Karpas-422 (cell line): ENCODE data around the gene ASS1. TPM values are rescaled to one million over a fixed set of nuclear protein-coding genes. Genes with fewer than 3 reads are reported as not detected.
"Not testable (repeated sequence)": the region's sequence is repeated elsewhere in the genome, so short reads cannot be mapped to it uniquely, and the experiment has no call there.

ENCODE experiments used
- DNase-seq: peaks from one replicate; pipeline ENCODE4 v3.0.0-alpha.2; 2015
- H2AFZ ChIP-seq: fragments of 200-600 bp; sonication (generic); 2 replicates; pipeline ENCODE4 v1.6.1; 2014; ENCODE audit warnings: antibody characterized with exemption, low read length, mixed read lengths
- H3K27ac ChIP-seq: fragments of 200-600 bp; sonication (generic); 2 replicates; pipeline ENCODE4 v1.5.1; 2014; ENCODE audit warnings: mild to moderate bottlenecking, low read length, moderate library complexity
- H3K27me3 ChIP-seq: fragments of 200-600 bp; sonication (generic); 2 replicates; pipeline ENCODE4 v1.6.1; 2014; ENCODE audit warnings: low read length, mixed read lengths
- H3K36me3 ChIP-seq: fragments of 200-600 bp; sonication (generic); 2 replicates; pipeline ENCODE4 v1.6.1; 2014; ENCODE audit warnings: low read length, mixed read lengths; ENCODE audit not compliant: insufficient read depth
- H3K4me1 ChIP-seq: fragments of 200-600 bp; sonication (generic); 2 replicates; pipeline ENCODE4 v1.6.1; 2014; ENCODE audit warnings: mild to moderate bottlenecking, low read length, mixed read lengths
- H3K4me2 ChIP-seq: fragments of 200-600 bp; sonication (generic); 2 replicates; pipeline ENCODE4 v1.6.1; 2014; ENCODE audit warnings: low read length, low read depth, mild to moderate bottlenecking; ENCODE audit not compliant: poor library complexity, severe bottlenecking
- H3K4me3 ChIP-seq: fragments of 200-600 bp; sonication (generic); 2 replicates; pipeline ENCODE4 v1.5.1; 2014; ENCODE audit warnings: mild to moderate bottlenecking, antibody characterized with exemption, low read length, mixed read lengths
- H3K79me2 ChIP-seq: fragments of 200-600 bp; sonication (generic); 2 replicates; pipeline ENCODE4 v1.6.1; 2014; ENCODE audit warnings: mild to moderate bottlenecking, low read length, mixed read lengths
- H3K9ac ChIP-seq: fragments of 200-600 bp; sonication (generic); 2 replicates; pipeline ENCODE4 v1.6.0; 2014; ENCODE audit warnings: low read length
- H3K9me2 ChIP-seq: fragments of 200-600 bp; sonication (generic), shearing (Covaris generic); replicated peaks from 2 replicates; pipeline ENCODE4 v1.6.0; 2014; ENCODE audit warnings: mild to moderate bottlenecking, low read length, moderate library complexity; ENCODE audit not compliant: insufficient read depth
- H3K9me3 ChIP-seq: fragments of 300-700, 200-600 bp; sonication (generic); 2 replicates; pipeline ENCODE4 v1.6.1; 2014; ENCODE audit warnings: low read length, mixed read lengths
- H4K20me1 ChIP-seq: fragments of 200-600 bp; sonication (generic); 2 replicates; pipeline ENCODE4 v1.6.1; 2014; ENCODE audit warnings: mild to moderate bottlenecking, antibody characterized with exemption, low read length, low read depth; ENCODE audit not compliant: insufficient read depth
- total RNA-seq: library from RNA; depleted of rRNA; stranded (reverse); fragments of >200 nt; shearing (Covaris generic); gene quantifications from 2 replicates; pipeline ENCODE4 v1.2.3, GENCODE V29; 2014; ENCODE audit warnings: low replicate concordance; rRNA removed

ASS1 gene
- not detected in 2 replicates for total RNA-seq

GRCh38 chr9:130444565-130445221 lies at the start of gene ASS1:
Gene ASS1 (plus strand): TSS chr9:130444961. CDS start chr9:130452229, 7,268 bp downstream.
- no peak within 1 kb of the TSS for H3K4me2 ChIP-seq
- no peaks in the 10 kb centered on the region for H3K27me3 ChIP-seq
- H3K36me3 ChIP-seq = no peaks in the 10 kb centered on the region
- H3K9me2 ChIP-seq = no peaks in the 10 kb centered on the region
- no peak within 1 kb of the TSS for H3K4me3 ChIP-seq
- H3K79me2 ChIP-seq = no peaks in the 10 kb centered on the region
- no peaks in the 10 kb centered on the region for H3K4me1 ChIP-seq
- no peak within 1 kb of the TSS for H3K27ac ChIP-seq
- no peak within 1 kb of the TSS for H3K9ac ChIP-seq
- H2AFZ ChIP-seq = no peak within 1 kb of the TSS
- H4K20me1 ChIP-seq = no peaks in the 10 kb centered on the region
- no peak for DNase-seq
- H3K9me3 ChIP-seq = peaks cover 13% of the 10 kb centered on the region

- no peaks in the 10 kb centered on the region for H3K79me2 ChIP-seq
- H3K4me1 ChIP-seq = no peaks in the 10 kb centered on the region
- no peaks in the 10 kb centered on the region for H3K27me3 ChIP-seq
- no peak overlapping the region for H3K9ac ChIP-seq
- no peaks in the 10 kb centered on the region for H3K9me3 ChIP-seq
- no peak overlapping the region for H2AFZ ChIP-seq
- H3K4me3 ChIP-seq = no peak overlapping the region
- no peak overlapping the region for H3K4me2 ChIP-seq
- no peaks in the 10 kb centered on the region for H4K20me1 ChIP-seq
- no peak for DNase-seq
- no peak overlapping the region for H3K27ac ChIP-seq
- no peaks in the 10 kb centered on the region for H3K9me2 ChIP-seq
- no peaks in the 10 kb centered on the region for H3K36me3 ChIP-seq
These were observed 48.8 kb upstream of the ASS1 start for GRCh38 chr9:130395810-130396435.

- no peaks in the 10 kb centered on the region for H3K9me2 ChIP-seq
- no peaks in the 10 kb centered on the region for H3K27me3 ChIP-seq
- H3K4me3 ChIP-seq = no peak overlapping the region
- H3K4me1 ChIP-seq = no peaks in the 10 kb centered on the region
- DNase-seq = no peak
- no peak overlapping the region for H3K4me2 ChIP-seq
- no peaks in the 10 kb centered on the region for H3K36me3 ChIP-seq
- H2AFZ ChIP-seq = no peak overlapping the region
- no peak overlapping the region for H3K9ac ChIP-seq
- no peak overlapping the region for H3K27ac ChIP-seq
- H3K79me2 ChIP-seq = no peaks in the 10 kb centered on the region
- no peaks in the 10 kb centered on the region for H3K9me3 ChIP-seq
- H4K20me1 ChIP-seq = no peaks in the 10 kb centered on the region
These were observed 48.2 kb upstream of the ASS1 start for GRCh38 chr9:130396581-130396980.

GRCh38 chr9:130398487-130399240 lies 46.1 kb upstream of the ASS1 start:
- H3K36me3 ChIP-seq = no peaks in the 10 kb centered on the region
- no peak overlapping the region for H3K4me3 ChIP-seq
- H3K9ac ChIP-seq = no peak overlapping the region
- DNase-seq = no peak
- no peaks in the 10 kb centered on the region for H3K79me2 ChIP-seq
- no peaks in the 10 kb centered on the region for H3K9me2 ChIP-seq
- H3K4me2 ChIP-seq = no peak overlapping the region
- no peaks in the 10 kb centered on the region for H3K4me1 ChIP-seq
- no peaks in the 10 kb centered on the region for H3K27me3 ChIP-seq
- no peak overlapping the region for H2AFZ ChIP-seq
- no peaks in the 10 kb centered on the region for H4K20me1 ChIP-seq
- H3K27ac ChIP-seq = no peak overlapping the region
- H3K9me3 ChIP-seq = no peaks in the 10 kb centered on the region

GRCh38 chr9:130399768-130400167 lies 45.0 kb upstream of the ASS1 start:
- Histone ChIP-seq H3K27ac (no peak overlapping the region), H3K36me3 (no peaks in the 10 kb centered on the region), H3K4me2 (no peak overlapping the region), H3K27me3 (no peaks in the 10 kb centered on the region), H3K9me2 (no peaks in the 10 kb centered on the region), H3K9me3 (no peaks in the 10 kb centered on the region), H3K79me2 (no peaks in the 10 kb centered on the region), H3K4me3 (no peak overlapping the region), H4K20me1 (no peaks in the 10 kb centered on the region), H3K9ac (no peak overlapping the region), H3K4me1 (no peaks in the 10 kb centered on the region), H2AFZ (no peak overlapping the region)
- DNase-seq = no peak

- Histone ChIP-seq H3K27me3 (no peaks in the 10 kb centered on the region), H2AFZ (no peak overlapping the region), H3K27ac (no peak overlapping the region), H3K4me2 (no peak overlapping the region), H3K4me1 (no peaks in the 10 kb centered on the region), H4K20me1 (no peaks in the 10 kb centered on the region), H3K9me3 (no peaks in the 10 kb centered on the region), H3K36me3 (no peaks in the 10 kb centered on the region), H3K9me2 (no peaks in the 10 kb centered on the region), H3K9ac (no peak overlapping the region), H3K4me3 (no peak overlapping the region), H3K79me2 (no peaks in the 10 kb centered on the region)
- DNase-seq = no peak
These were observed 43.9 kb upstream of the ASS1 start for GRCh38 chr9:130400870-130401269.

- H3K9me3 ChIP-seq, H3K4me1 ChIP-seq: not testable (repeated sequence)
These were observed 43.0 kb upstream of the ASS1 start for GRCh38 chr9:130401742-130402141.

GRCh38 chr9:130402243-130402642 lies 42.5 kb upstream of the ASS1 start:
- no peak for DNase-seq
- H3K9me3 ChIP-seq = no peaks in the 10 kb centered on the region
- H4K20me1 ChIP-seq = no peaks in the 10 kb centered on the region
- H3K9ac ChIP-seq = no peak overlapping the region
- H2AFZ ChIP-seq = no peak overlapping the region
- no peak overlapping the region for H3K4me2 ChIP-seq
- H3K27me3 ChIP-seq = no peaks in the 10 kb centered on the region
- no peak overlapping the region for H3K27ac ChIP-seq
- no peaks in the 10 kb centered on the region for H3K9me2 ChIP-seq
- H3K36me3 ChIP-seq = no peaks in the 10 kb centered on the region
- H3K79me2 ChIP-seq = no peaks in the 10 kb centered on the region
- H3K4me3 ChIP-seq = no peak overlapping the region
- no peaks in the 10 kb centered on the region for H3K4me1 ChIP-seq

More at GRCh38 chr9:130401742-130402141, 43.0 kb upstream of the ASS1 start:
- not testable (repeated sequence) for H3K36me3 ChIP-seq, H3K4me3 ChIP-seq, H3K79me2 ChIP-seq, H3K4me2 ChIP-seq, H3K27me3 ChIP-seq, H3K9me2 ChIP-seq, H3K9ac ChIP-seq, H2AFZ ChIP-seq, H4K20me1 ChIP-seq, H3K27ac ChIP-seq, DNase-seq
